ENCODE results near the gene C12orf54. TPM values are rescaled to one million over a fixed set of nuclear protein-coding genes. Genes with fewer than 3 reads are reported as not detected.

The C12orf54 gene
- total RNA-seq, 1 experiment from 2014 or later: not detected

DNA sequence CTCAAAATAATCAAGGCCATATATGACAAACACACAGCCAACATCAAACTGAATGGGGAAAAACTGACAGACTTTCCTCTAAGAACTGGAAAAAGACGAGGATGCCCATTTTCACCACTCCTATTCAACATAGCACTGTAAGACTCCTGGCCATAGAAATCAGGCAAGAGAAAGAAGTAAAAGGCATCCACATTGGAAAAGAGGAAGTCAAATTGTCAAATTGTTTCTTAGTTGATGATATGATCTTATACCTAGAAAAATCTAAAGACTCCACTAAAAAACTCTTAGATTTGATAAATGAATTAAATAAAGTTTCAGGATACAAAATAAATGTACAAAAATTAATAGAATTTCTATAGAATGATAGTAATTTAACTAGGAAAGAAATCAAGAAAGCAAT is 54.3 kb downstream of the C12orf54 start:
- Histone ChIP-seq H2AK5ac (ENCODE audit: insufficient read length, low read length) (no peak overlapping the region), H4K5ac (ENCODE audit: insufficient read length, low read depth, low read length) (no peak overlapping the region), H3K27ac (ENCODE audit: insufficient read length, low read depth, low read length) (no peak overlapping the region), H3K27me3 (ENCODE audit: insufficient read depth, low read length) (no peaks in the 10 kb centered on the region), H3K9me3 (ENCODE audit: control insufficient read depth, low read depth, low read length) (no peaks in the 10 kb centered on the region), H4K20me1 (ENCODE audit: control insufficient read depth, insufficient read depth, insufficient read length) (no peaks in the 10 kb centered on the region), H3K23me2 (ENCODE audit: insufficient read length, low read depth, low read length, poor library complexity, severe bottlenecking) (no peaks in the 10 kb centered on the region), H2BK20ac (ENCODE audit: low read depth, low read length, poor library complexity, severe bottlenecking) (no peak overlapping the region), H3K23ac (ENCODE audit: insufficient read length, low read depth, low read length) (no peak overlapping the region), H2BK120ac (ENCODE audit: low read depth, low read length, poor library complexity, severe bottlenecking) (no peak overlapping the region), H3K14ac (ENCODE audit: insufficient read depth, low read length) (no peak overlapping the region), H3T11ph (ENCODE audit: low read length) (no peak overlapping the region), H3K56ac (ENCODE audit: insufficient read length, low read depth, low read length) (no peak overlapping the region), H3K79me1 (ENCODE audit: insufficient read depth, low read depth, low read length, poor library complexity, severe bottlenecking) (no peaks in the 10 kb centered on the region), H3K9ac (ENCODE audit: extremely low read depth, insufficient read length, low read length) (no peak overlapping the region), H3K18ac (ENCODE audit: insufficient read length, low read depth, low read length) (no peak overlapping the region), H2AFZ (ENCODE audit: low read length) (no peak overlapping the region), H2BK5ac (ENCODE audit: insufficient read length, low read length) (no peak overlapping the region), H3K4ac (ENCODE audit: low read depth, low read length) (no peak overlapping the region), H3K4me2 (ENCODE audit: insufficient read depth, insufficient read length, low read length) (no peak overlapping the region), H2BK15ac (ENCODE audit: low read depth, low read length) (no peak overlapping the region), H4K8ac (replicated peaks; ENCODE audit: insufficient read length, low read depth, low read length) (no peak overlapping the region), H3K4me1 (ENCODE audit: insufficient read depth, low read length) (no peaks in the 10 kb centered on the region), H3K79me2 (ENCODE audit: insufficient read depth, low read length) (no peaks in the 10 kb centered on the region), H2BK12ac (ENCODE audit: insufficient read length, low read depth, low read length) (no peak overlapping the region), H4K91ac (ENCODE audit: insufficient read length, low read depth, low read length) (no peak overlapping the region)
- Mint-ChIP-seq H3K27ac (no peak overlapping the region), H3K4me1 (no peaks in the 10 kb centered on the region), H3K9me3 (peaks cover 18 to 70% of the 10 kb centered on the region in 2 experiments), H3K36me3 (ENCODE audit: insufficient read depth in 1 of 3, low read depth in 3 of 3) (no peaks in the 10 kb centered on the region), H3K4me3 (no peak overlapping the region), H3K27me3 (ENCODE audit: low read depth) (peaks cover 6% of the 10 kb centered on the region)
- WGBS (ENCODE audit: extremely low coverage, insufficient read length, low lambda C conversion rate): no CpG with 5 or more reads among the region's 1 CpG
- no peak for TF ChIP-seq CTCF (conservative IDR thresholded peaks at IDR 0.05)
- no peak for DNase-seq
